ENCODE measurements around the gene AP5M1.
"Not testable (repeated sequence)": the region's sequence is repeated elsewhere in the genome, so short reads cannot be mapped to it uniquely, and the experiment has no call there.

The AP5M1 gene

GRCh38 chr14:57323721-57324120 lies 55.0 kb downstream of the AP5M1 start:
- CTCF ChIA-PET, result interaction anchor here (1.3 to 1.5 kb wide), 2 partner anchors 833 to 835 kb away, joined by 4 to 11 read pairs; no protein-coding TSS in a partner anchor

DNA sequence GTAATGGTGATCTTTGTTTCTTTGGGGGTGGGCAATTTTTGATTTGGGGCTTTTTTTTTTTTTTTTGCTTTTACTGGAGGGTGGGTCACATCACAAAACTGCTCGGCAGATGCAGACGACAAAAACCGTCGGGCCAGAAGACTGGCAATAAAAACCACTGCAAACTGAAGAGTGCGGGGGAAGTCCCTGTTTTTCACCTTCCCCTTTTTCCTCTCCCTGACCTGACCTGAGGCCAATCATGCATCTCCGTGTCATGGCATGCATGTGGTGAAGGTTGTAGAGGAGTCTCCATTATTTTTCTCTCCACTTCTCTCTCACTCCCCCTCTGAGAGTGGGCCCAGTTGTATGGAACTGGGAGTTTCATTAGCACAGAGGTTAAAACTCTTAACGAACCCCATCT lies 57.5 kb downstream of the AP5M1 start:
- no peak for TF ChIP-seq CTCF (IDR thresholded peaks at IDR 0.05; ENCODE audit: insufficient read depth, low read length, missing control alignments)
- ChIA-PET POLR2A (no interaction called here), CTCF (no interaction called here)
- no peak overlapping the region for H3K4me3 ChIP-seq (ENCODE audit: low read depth, low read length)
- no peak for DNase-seq (ENCODE audit: low read depth, low spot score)

More at GRCh38 chr14:57323721-57324120, 55.0 kb downstream of the AP5M1 start:
- no peak for DNase-seq (ENCODE audit: low read depth, low spot score)
- no peak overlapping the region for H3K4me3 ChIP-seq (ENCODE audit: low read depth, low read length)
- no peak for TF ChIP-seq CTCF (IDR thresholded peaks at IDR 0.05; ENCODE audit: insufficient read depth, low read length, missing control alignments)
- POLR2A ChIA-PET, result no interaction called here

- ChIA-PET POLR2A (no interaction called here), CTCF (no interaction called here)
- no peak for DNase-seq (ENCODE audit: low read depth, low spot score)
- no peak overlapping the region for H3K4me3 ChIP-seq (ENCODE audit: low read depth, low read length)
- TF ChIP-seq CTCF (IDR thresholded peaks at IDR 0.05; ENCODE audit: insufficient read depth, low read length, missing control alignments), result no peak
Measured at GRCh38 chr14:57329833-57330232, 61.1 kb downstream of the AP5M1 start.

DNA sequence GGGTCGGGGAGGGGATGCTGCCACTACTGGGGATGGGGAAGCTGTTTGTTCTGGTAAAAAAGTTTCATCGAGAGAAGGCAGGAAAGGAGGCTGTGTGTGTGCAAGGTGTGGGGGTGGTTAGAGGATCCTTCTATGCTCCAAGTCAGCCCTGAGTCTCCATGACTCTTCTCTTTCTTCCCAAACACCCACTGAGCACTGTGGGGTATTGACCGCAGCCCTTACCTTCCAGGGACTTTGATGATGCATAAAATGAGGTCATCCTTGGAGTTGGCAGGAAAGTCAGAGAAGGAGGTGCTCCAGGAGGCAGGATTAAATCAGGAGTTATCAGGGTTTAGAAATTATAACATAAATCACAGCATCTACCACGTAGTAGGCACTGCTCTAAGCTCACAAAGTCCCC lies 63.7 kb downstream of the AP5M1 start:
- POLR2A ChIA-PET; H3K4me3 ChIP-seq (ENCODE audit: low read depth, low read length); DNase-seq (ENCODE audit: low read depth, low spot score); CTCF ChIA-PET: not testable (repeated sequence)

DNA sequence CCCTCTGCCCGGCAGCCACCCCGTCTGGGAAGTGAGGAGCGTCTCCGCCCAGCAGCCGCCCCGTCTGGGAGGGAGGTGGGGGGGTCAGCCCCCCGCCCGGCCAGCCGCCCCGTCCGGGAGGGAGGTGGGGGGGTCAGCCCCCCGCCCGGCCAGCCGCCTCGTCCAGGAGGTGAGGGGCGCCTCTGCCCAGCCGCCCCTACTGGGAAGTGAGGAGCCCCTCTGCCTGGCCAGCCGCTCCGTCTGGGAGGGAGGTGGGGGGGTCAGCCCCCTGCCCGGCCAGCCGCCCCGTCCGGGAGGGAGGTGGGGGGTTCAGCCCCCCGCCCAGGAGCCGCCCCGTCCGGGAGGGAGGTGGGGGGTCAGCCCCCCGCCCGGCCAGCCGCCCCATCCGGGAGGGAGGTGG lies 65.0 kb downstream of the AP5M1 start:
- CTCF ChIA-PET; DNase-seq (ENCODE audit: low read depth, low spot score); POLR2A ChIA-PET; H3K4me3 ChIP-seq (ENCODE audit: low read depth, low read length): not testable (repeated sequence)

GRCh38 chr14:57343545-57344297 lies 75.0 kb downstream of the AP5M1 start:
- CTCF ChIA-PET; POLR2A ChIA-PET; H3K4me3 ChIP-seq (ENCODE audit: low read depth, low read length); DNase-seq (ENCODE audit: low read depth, low spot score): not testable (repeated sequence)

DNA sequence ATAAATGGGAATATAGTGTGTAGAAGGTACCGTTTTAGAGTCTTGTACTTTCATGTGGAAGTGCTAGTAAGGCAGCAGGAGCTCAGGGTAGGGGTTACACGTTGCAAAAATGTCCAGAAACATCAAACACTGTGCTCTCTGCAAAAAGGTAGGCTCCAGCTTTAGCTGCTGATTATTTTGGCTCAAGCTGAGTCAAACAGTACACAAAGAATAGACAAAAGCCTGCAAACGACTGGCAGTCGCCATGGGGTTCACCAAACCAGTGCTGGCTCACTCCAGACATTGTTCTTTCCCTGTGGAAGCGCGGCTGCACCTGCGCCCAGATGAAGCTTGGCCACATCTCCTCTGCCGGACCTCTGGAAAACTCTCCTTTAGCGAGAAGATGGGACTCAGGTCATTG lies 76.3 kb downstream of the AP5M1 start:
- POLR2A ChIA-PET, result no interaction called here
- no peak for TF ChIP-seq CTCF (IDR thresholded peaks at IDR 0.05; ENCODE audit: insufficient read depth, low read length, missing control alignments)
- DNase-seq (ENCODE audit: low read depth, low spot score), result no peak
- CTCF ChIA-PET, result no interaction called here
- H3K4me3 ChIP-seq (ENCODE audit: low read depth, low read length), result no peak overlapping the region

DNA sequence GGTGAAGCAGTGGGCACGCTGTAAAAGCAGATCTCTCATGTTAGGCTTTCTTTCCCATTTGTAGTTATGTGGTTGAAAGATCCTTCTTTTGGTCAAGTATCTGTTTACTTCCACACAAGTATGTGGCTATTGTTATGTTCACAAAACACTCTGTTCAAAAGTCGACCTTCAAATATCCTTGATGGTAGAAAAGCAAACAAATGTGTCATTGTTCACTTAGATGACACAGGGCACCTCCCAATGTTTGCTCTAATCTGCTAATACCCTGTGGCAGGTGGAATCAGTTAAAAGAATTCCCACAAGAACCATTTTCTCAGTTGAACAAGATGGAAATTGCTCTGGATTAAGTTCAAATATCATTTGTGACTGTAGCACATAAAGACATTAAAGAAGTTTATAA lies 78.0 kb downstream of the AP5M1 start:
- no peak overlapping the region for H3K4me3 ChIP-seq (ENCODE audit: low read depth, low read length)
- TF ChIP-seq CTCF (IDR thresholded peaks at IDR 0.05; ENCODE audit: insufficient read depth, low read length, missing control alignments), result no peak
- CTCF ChIA-PET, result no interaction called here
- DNase-seq (ENCODE audit: low read depth, low spot score), result no peak
- POLR2A ChIA-PET, result no interaction called here

Data from AG04449 (cell line).